ENCODE measurements around the gene PLCB1. TPM values are rescaled to one million over a fixed set of nuclear protein-coding genes. Genes with fewer than 3 reads are reported as not detected.
"Not testable (repeated sequence)": the region's sequence is repeated elsewhere in the genome, so short reads cannot be mapped to it uniquely, and the experiment has no call there.

Gene PLCB1
- total RNA-seq, 1 donor = 35.4 TPM

DNA sequence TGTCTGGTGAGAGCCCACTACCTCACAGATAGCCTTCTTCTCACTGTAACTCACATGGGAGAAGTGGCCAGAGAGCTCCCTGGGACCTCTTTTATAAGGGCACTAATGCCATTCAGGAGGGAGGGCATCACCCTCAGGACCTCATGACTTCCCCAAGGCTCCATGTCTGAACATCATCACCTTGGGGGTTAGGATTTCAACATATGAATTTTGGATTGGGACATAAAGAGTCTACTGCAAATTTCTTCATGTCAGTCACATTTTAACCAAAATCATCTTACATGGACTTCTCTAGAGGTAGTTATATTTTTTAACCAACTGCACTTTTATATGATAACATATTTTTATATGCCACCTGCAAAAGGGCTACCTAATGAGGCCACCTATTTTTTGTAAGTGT is 324.7 kb downstream of the PLCB1 start:
- TF ChIP-seq, protein P1, sequence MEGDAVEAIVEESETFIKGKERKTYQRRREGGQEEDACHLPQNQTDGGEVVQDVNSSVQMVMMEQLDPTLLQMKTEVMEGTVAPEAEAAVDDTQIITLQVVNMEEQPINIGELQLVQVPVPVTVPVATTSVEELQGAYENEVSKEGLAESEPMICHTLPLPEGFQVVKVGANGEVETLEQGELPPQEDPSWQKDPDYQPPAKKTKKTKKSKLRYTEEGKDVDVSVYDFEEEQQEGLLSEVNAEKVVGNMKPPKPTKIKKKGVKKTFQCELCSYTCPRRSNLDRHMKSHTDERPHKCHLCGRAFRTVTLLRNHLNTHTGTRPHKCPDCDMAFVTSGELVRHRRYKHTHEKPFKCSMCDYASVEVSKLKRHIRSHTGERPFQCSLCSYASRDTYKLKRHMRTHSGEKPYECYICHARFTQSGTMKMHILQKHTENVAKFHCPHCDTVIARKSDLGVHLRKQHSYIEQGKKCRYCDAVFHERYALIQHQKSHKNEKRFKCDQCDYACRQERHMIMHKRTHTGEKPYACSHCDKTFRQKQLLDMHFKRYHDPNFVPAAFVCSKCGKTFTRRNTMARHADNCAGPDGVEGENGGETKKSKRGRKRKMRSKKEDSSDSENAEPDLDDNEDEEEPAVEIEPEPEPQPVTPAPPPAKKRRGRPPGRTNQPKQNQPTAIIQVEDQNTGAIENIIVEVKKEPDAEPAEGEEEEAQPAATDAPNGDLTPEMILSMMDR (IDR thresholded peaks at IDR 0.05; ENCODE audit: insufficient read depth, low read depth, low read length) = no peak
- no peak overlapping the region for H3K4me3 ChIP-seq (ENCODE audit: low read depth, low read length)
- no peak for DNase-seq (ENCODE audit: low read depth)

DNA sequence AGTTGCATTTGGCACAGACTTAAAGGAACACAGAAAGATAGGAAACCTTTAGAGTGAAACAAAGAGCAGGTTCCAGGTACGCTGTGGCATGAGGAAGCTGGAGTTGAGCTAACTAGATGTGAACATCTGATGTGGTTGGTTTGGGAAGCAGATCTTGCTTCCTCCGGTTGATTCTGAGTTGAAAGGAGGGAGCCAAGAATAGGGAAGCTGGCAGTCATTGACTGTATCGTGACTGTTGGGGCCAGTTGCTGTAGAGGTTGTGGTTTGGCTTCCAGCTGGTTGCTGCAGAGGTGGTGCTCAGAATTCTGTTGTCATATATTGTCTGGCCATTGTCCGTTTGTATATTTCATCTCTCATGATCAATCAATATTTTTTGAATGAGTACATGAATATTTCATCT is 325.9 kb downstream of the PLCB1 start:
- DNase-seq (ENCODE audit: low read depth) = no peak
- H3K4me3 ChIP-seq (ENCODE audit: low read depth, low read length) = no peak overlapping the region
- TF ChIP-seq, protein P1 (IDR thresholded peaks at IDR 0.05; ENCODE audit: insufficient read depth, low read depth, low read length) = no peak

DNA sequence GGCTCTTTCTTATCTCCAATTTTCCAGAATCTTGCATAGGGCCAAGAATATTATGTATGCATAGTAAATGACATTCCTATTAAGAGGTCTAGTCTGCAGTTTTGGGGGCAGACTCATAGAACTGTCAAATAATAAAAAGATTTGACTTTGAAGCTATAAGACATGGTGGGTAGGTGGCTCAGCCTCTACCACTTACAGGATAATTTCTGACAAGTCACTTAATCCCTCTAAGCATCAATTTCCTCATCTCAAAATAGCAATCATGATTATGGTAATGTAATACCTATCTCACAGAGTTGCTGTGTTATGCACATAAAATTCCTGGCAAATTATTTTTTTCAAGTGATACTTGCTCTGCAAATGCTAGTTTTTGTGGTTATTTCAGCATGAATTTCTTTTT is 329.1 kb downstream of the PLCB1 start:
- TF ChIP-seq, protein P1 (IDR thresholded peaks at IDR 0.05; ENCODE audit: insufficient read depth, low read depth, low read length) = no peak
- no peak for DNase-seq (ENCODE audit: low read depth)

DNA sequence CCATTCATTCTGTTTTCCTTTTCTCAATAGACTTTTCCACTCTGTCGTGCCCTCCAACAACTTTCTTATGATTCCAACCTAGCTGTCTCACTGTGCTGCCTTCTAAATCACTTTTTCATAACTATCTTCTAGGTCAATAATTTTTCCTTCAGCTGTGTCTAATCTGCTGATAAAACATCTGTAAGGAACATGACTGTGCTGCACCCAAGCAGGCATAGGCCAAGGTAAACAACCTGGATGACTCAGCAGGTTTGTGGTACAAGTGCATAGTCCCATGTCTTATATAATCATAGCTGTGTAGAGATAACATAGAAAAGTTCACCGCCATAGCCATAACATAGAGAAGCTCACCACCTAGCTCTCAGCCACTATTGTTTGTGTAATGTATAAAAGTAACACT is 332.3 kb downstream of the PLCB1 start:
- DNase-seq (ENCODE audit: low read depth) = no peak
- TF ChIP-seq, protein P1 (IDR thresholded peaks at IDR 0.05; ENCODE audit: insufficient read depth, low read depth, low read length) = no peak
- no peak overlapping the region for H3K4me3 ChIP-seq (ENCODE audit: low read depth, low read length)

More for the DNA sequence above, 329.1 kb downstream of the PLCB1 start:
- no peak overlapping the region for H3K4me3 ChIP-seq (ENCODE audit: low read depth, low read length)

DNA sequence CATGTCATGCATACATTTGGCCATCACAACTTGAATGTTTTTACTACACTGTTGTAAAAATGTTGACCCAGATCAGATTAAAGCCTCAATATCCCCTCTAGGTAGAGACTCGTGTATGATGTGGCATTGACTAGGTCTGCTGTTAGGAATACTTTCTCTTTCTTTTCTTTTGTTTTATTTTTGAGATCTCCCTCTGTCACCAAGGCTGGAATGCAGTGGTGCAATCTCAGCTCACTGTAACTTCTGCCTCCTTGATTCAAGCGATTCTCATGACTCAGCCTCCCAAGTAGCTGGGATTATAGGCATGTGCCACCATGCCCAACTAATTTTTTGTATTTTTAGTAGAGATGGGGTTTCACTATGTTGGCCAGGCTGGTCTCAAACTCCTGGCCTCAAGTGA is 334.7 kb downstream of the PLCB1 start:
- peak; percentile 14 for DNase-seq (ENCODE audit: low read depth)
- H3K4me3 ChIP-seq (ENCODE audit: low read depth, low read length) = not testable (repeated sequence)

DNA sequence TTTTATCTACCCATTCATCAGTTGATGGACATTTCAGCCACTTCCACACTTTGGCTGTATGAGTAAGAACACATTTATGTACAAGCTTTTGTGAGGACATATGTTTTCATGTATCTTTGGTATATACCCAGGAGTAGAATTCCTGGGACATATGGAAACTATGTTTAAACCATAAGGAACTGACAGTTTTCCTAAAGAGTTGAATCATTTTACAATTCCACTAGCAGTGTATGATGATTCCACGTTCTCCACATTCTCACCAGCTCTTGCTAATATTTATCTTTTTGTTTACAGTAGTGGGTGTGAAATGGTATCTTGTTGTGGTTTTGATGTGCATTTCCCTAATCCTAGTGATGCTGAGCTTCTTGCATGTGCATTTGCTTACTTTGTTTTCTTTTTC is 338.1 kb downstream of the PLCB1 start:
- DNase-seq (ENCODE audit: low read depth) = no peak
- TF ChIP-seq, protein P1 (IDR thresholded peaks at IDR 0.05; ENCODE audit: insufficient read depth, low read depth, low read length) = no peak
- no peak overlapping the region for H3K4me3 ChIP-seq (ENCODE audit: low read depth, low read length)

DNA sequence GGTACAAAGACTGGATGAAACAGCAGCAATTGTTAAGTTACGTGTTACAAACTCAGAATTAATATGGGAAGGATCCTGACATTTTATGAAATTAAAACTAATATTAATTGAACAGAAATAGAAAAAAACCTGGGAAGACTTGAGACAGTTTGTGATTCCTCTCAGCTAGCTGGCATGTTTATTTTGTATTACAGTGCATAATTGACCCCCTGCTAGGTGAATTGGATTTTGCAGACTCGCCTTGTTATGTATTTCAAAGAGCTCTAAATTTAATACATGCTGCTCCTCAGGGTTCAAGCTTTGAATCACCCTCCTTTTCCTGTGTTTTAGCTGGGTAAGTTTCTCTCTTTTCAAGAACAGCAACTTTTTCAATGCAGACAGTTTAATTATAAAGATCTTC is 339.4 kb downstream of the PLCB1 start:
- DNase-seq (ENCODE audit: low read depth) = no peak
- no peak overlapping the region for H3K4me3 ChIP-seq (ENCODE audit: low read depth, low read length)
- TF ChIP-seq, protein P1 (IDR thresholded peaks at IDR 0.05; ENCODE audit: insufficient read depth, low read depth, low read length) = no peak

Data from fibroblast of villous mesenchyme (primary cell).